ENCODE results near the gene SLC39A11. TPM values are rescaled to one million over a fixed set of nuclear protein-coding genes. Genes with fewer than 3 reads are reported as not detected.
"Not testable (repeated sequence)": the region's sequence is repeated elsewhere in the genome, so short reads cannot be mapped to it uniquely, and the experiment has no call there.

The SLC39A11 gene
- total RNA-seq, 2 experiments from 2014 or later: 9.7 to 12.2 TPM

DNA sequence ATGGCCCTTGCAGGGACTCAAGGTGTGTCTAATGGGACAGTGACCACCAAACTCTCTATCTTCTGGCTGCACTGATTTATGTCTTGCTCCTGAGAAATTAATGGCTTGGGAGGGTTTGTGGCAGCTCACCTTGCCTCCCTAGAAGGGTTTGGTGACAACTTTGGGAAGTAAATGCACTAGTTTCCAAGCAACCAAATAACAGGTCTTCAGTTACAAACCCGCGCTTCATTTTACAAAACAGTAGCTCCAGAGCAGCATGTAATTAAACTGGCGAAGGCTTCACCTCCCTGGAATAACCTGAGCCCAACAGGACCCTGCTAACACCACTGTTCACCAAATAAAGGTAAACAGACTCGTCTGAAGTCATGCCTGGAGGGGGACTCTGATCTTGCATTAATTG, 318.3 kb downstream of the SLC39A11 start:
- no peak for ATAC-seq (ENCODE audit: poor library complexity)
- no peaks in the 10 kb centered on the region for H3K4me1 Mint-ChIP-seq (ENCODE audit: low read depth)
- peaks cover 2% of the 10 kb centered on the region for H3K9me3 Mint-ChIP-seq
- ChIA-PET CTCF (no interaction called here), POLR2A (no interaction called here)
- peaks cover 17% of the 10 kb centered on the region for H3K36me3 Mint-ChIP-seq (ENCODE audit: low read depth)
- no peak for DNase-seq
- Histone ChIP-seq H3K36me3 (ENCODE audit: insufficient read depth, low read length) (no peaks in the 10 kb centered on the region), H3K4me3 (ENCODE audit: low read length) (no peak overlapping the region), H3K9me3 (ENCODE audit: control insufficient read depth in 1 of 2, insufficient read depth in 1 of 2, low read length in 2 of 2) (no peaks in the 10 kb centered on the region), H3K27ac (ENCODE audit: low read depth in 1 of 2, low read length in 2 of 2) (no peak overlapping the region), H3K27me3 (ENCODE audit: control insufficient read depth in 1 of 2, insufficient read depth in 2 of 2, low read length in 2 of 2) (no peaks in the 10 kb centered on the region), H3K4me1 (ENCODE audit: insufficient read depth, low read length) (no peaks in the 10 kb centered on the region)
- H3K27ac Mint-ChIP-seq: no peak overlapping the region
- intact Hi-C loops (cut with DNase I, micrococcal nuclease): no loop called here
- no peak overlapping the region for H3K4me3 Mint-ChIP-seq
- H3K27me3 Mint-ChIP-seq: no peaks in the 10 kb centered on the region
- TF ChIP-seq, protein P1, sequence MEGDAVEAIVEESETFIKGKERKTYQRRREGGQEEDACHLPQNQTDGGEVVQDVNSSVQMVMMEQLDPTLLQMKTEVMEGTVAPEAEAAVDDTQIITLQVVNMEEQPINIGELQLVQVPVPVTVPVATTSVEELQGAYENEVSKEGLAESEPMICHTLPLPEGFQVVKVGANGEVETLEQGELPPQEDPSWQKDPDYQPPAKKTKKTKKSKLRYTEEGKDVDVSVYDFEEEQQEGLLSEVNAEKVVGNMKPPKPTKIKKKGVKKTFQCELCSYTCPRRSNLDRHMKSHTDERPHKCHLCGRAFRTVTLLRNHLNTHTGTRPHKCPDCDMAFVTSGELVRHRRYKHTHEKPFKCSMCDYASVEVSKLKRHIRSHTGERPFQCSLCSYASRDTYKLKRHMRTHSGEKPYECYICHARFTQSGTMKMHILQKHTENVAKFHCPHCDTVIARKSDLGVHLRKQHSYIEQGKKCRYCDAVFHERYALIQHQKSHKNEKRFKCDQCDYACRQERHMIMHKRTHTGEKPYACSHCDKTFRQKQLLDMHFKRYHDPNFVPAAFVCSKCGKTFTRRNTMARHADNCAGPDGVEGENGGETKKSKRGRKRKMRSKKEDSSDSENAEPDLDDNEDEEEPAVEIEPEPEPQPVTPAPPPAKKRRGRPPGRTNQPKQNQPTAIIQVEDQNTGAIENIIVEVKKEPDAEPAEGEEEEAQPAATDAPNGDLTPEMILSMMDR (IDR thresholded peaks at IDR 0.05): no peak

DNA sequence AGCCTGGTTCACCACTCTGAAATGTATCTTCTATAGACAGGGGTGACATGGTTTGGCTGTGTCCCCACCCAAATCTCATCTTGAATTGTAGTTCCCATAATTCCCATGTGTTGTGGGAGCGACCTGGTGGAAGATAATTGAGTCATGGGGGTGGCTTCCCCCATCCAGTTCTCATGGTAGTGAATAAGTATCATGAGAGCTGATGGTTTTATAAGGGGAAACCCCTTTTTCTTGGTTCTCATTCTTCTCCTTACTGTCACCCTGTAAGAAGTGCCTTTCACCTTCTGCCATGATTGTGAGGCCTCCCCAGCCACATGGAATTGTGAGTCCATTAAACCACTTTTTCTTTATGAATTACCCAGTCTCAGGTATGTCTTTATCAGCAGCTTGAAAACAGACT, 319.3 kb downstream of the SLC39A11 start:
- H3K27me3 Mint-ChIP-seq; POLR2A ChIA-PET; H3K4me1 ChIP-seq (ENCODE audit: insufficient read depth, low read length); ATAC-seq (ENCODE audit: poor library complexity); H3K4me3 Mint-ChIP-seq; H3K9me3 ChIP-seq (ENCODE audit: control insufficient read depth in 1 of 2, insufficient read depth in 1 of 2, low read length in 2 of 2); CTCF ChIA-PET; H3K27me3 ChIP-seq (ENCODE audit: control insufficient read depth in 1 of 2, insufficient read depth in 2 of 2, low read length in 2 of 2); H3K9me3 Mint-ChIP-seq; H3K27ac ChIP-seq (ENCODE audit: low read depth in 1 of 2, low read length in 2 of 2); H3K4me1 Mint-ChIP-seq (ENCODE audit: low read depth); H3K36me3 ChIP-seq (ENCODE audit: insufficient read depth, low read length); H3K27ac Mint-ChIP-seq; H3K4me3 ChIP-seq (ENCODE audit: low read length); intact Hi-C loops (cut with DNase I, micrococcal nuclease); DNase-seq: not testable (repeated sequence)
- H3K36me3 Mint-ChIP-seq (ENCODE audit: low read depth): peaks cover 17% of the 10 kb centered on the region

DNA sequence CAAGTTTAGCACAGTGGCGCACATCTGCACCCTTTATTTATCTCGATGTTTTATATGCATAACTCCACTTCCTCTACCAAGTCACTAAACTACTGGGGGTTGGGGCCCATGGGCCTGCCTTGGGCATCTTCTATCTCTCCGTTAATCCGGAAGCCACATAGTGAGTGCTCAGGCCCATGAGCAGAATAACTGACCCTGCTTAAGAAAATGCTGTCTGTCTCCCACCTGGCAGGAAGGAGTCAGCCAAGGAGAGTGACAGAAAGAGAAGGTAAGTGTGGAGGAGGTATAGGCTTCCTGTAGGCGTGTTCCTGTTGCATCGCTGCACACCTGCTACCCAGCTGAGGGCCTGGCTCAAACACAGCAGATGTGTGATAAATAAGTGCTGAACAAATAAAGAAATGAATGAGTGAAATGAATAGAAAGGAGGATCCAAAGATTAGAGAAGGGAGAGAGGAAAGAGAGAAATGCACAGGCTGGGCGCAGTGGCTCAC, 320.1 kb downstream of the SLC39A11 start:
- no peak overlapping the region for H3K4me3 ChIP-seq (ENCODE audit: low read length)
- Mint-ChIP-seq H3K4me1 (ENCODE audit: low read depth) (no peaks in the 10 kb centered on the region), H3K4me3 (no peak overlapping the region), H3K36me3 (ENCODE audit: low read depth) (peaks cover 17% of the 10 kb centered on the region), H3K27ac (no peak overlapping the region), H3K9me3 (peaks cover 2% of the 10 kb centered on the region), H3K27me3 (no peaks in the 10 kb centered on the region)
- DNase-seq (no peak), ATAC-seq (ENCODE audit: poor library complexity) (no peak)
- no peaks in the 10 kb centered on the region for H3K36me3 ChIP-seq (ENCODE audit: insufficient read depth, low read length)
- no peaks in the 10 kb centered on the region for H3K27me3 ChIP-seq (ENCODE audit: control insufficient read depth in 1 of 2, insufficient read depth in 2 of 2, low read length in 2 of 2)
- POLR2A ChIA-PET: no interaction called here
- H3K9me3 ChIP-seq (ENCODE audit: control insufficient read depth in 1 of 2, insufficient read depth in 1 of 2, low read length in 2 of 2): no peaks in the 10 kb centered on the region
- CTCF ChIA-PET: no interaction called here
- H3K27ac ChIP-seq (ENCODE audit: low read depth in 1 of 2, low read length in 2 of 2): no peak overlapping the region
- H3K4me1 ChIP-seq (ENCODE audit: insufficient read depth, low read length): no peaks in the 10 kb centered on the region
- intact Hi-C loops (cut with DNase I, micrococcal nuclease): no loop called here
- TF ChIP-seq, protein P1 (IDR thresholded peaks at IDR 0.05): no peak

DNA sequence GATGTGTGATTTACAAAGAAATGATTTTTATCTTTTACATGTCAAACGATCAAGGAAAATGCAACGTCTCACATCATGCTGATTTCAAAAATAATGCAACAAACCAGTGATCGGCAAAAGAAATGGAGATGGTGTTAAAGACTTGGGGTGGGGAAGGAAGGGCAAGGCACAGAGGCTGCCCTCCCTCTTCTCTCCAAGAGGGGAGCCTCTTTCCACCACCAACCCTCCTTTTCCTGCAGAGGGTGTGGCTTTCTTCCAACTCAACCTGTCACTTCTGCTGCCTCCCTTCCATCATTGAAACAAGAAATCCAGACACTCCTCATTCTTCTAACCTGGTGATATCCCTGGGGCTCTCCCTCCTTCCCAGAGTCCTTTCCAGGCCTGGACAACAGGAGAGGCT, 320.8 kb downstream of the SLC39A11 start:
- Histone ChIP-seq H3K4me3 (ENCODE audit: low read length) (no peak overlapping the region), H3K27me3 (ENCODE audit: control insufficient read depth in 1 of 2, insufficient read depth in 2 of 2, low read length in 2 of 2) (no peaks in the 10 kb centered on the region), H3K27ac (ENCODE audit: low read depth in 1 of 2, low read length in 2 of 2) (no peak overlapping the region), H3K4me1 (ENCODE audit: insufficient read depth, low read length) (no peaks in the 10 kb centered on the region), H3K36me3 (ENCODE audit: insufficient read depth, low read length) (no peaks in the 10 kb centered on the region), H3K9me3 (ENCODE audit: control insufficient read depth in 1 of 2, insufficient read depth in 1 of 2, low read length in 2 of 2) (no peaks in the 10 kb centered on the region)
- DNase-seq (no peak), ATAC-seq (ENCODE audit: poor library complexity) (no peak)
- Mint-ChIP-seq H3K4me3 (no peak overlapping the region), H3K9me3 (peaks cover 2% of the 10 kb centered on the region), H3K27me3 (no peaks in the 10 kb centered on the region), H3K36me3 (ENCODE audit: low read depth) (peaks cover 17% of the 10 kb centered on the region), H3K4me1 (ENCODE audit: low read depth) (no peaks in the 10 kb centered on the region), H3K27ac (no peak overlapping the region)
- ChIA-PET CTCF (no interaction called here), POLR2A (no interaction called here)
- intact Hi-C loops (cut with DNase I, micrococcal nuclease): no loop called here
- TF ChIP-seq, protein P1 (IDR thresholded peaks at IDR 0.05): no peak
